IPS-20b (cell line): ENCODE measurements around the gene SDR39U1.

Experiments used
- H3K27ac ChIP-seq: one replicate; pipeline ENCODE4 v1.5.1; 2013; ENCODE audit warnings: low read length
- H3K27me3 ChIP-seq: 2 replicates; pipeline ENCODE4 v1.6.1; 2013; ENCODE audit warnings: mild to moderate bottlenecking, low read length, inconsistent platforms; ENCODE audit not compliant: insufficient read depth
- H3K36me3 ChIP-seq: 2 replicates; pipeline ENCODE4 v1.6.1; 2013; ENCODE audit warnings: low read depth, mild to moderate bottlenecking, inconsistent platforms, low read length, moderate library complexity; ENCODE audit not compliant: insufficient read depth
- H3K4me1 ChIP-seq: 2 replicates; pipeline ENCODE4 v1.6.1; 2013; ENCODE audit warnings: mild to moderate bottlenecking, control low read depth, inconsistent platforms, low read length, moderate library complexity; ENCODE audit not compliant: insufficient read depth
- H3K4me3 ChIP-seq: 2 replicates; pipeline ENCODE4 v1.5.1; 2013; ENCODE audit warnings: mild to moderate bottlenecking, low read length, inconsistent platforms
- H3K9ac ChIP-seq: 2 replicates; pipeline ENCODE4 v1.6.1; 2013; ENCODE audit warnings: low read depth, mild to moderate bottlenecking, inconsistent platforms, low read length, moderate library complexity
- H3K9me3 ChIP-seq: 2 replicates; pipeline ENCODE4 v1.6.1; 2013; ENCODE audit warnings: mild to moderate bottlenecking, low read depth, low read length, inconsistent platforms; ENCODE audit not compliant: insufficient read depth

SDR39U1 gene

GRCh38 chr14:24390701-24391468 is 51.7 kb downstream of the SDR39U1 start:
- no peak overlapping the region for H3K4me3 ChIP-seq
- H3K9ac ChIP-seq = no peak overlapping the region

More at GRCh38 chr14:24390701-24391468, 51.7 kb downstream of the SDR39U1 start:
- Histone ChIP-seq H3K36me3 (no peaks in the 10 kb centered on the region), H3K9me3 (no peaks in the 10 kb centered on the region), H3K4me1 (peaks cover 7% of the 10 kb centered on the region; the same call in 1 of the 2 replicates), H3K27ac (no peak overlapping the region), H3K27me3 (no peaks in the 10 kb centered on the region)
